NCI-H2171 treated with DMSO at 0.1 percent for 48 hours (cell line): ENCODE data around the gene LRIG2.
"Not testable (repeated sequence)": the region's sequence is repeated elsewhere in the genome, so short reads cannot be mapped to it uniquely, and the experiment has no call there.

Experiments used
- DNase-seq: peaks from one replicate; lab custom pipeline; 2025; lab: John Stamatoyannopoulos, UW

The LRIG2 gene

GRCh38 chr1:113058941-113059706, 13.9 kb upstream of the LRIG2 start:
- DNase-seq, result peak; percentile 38

GRCh38 chr1:113063456-113063855, 9.5 kb upstream of the LRIG2 start:
- DNase-seq, result not testable (repeated sequence)

- no peak for DNase-seq
These were observed 749 bp upstream of the LRIG2 start for GRCh38 chr1:113072141-113072756.

- DNase-seq, result no peak
These were observed 517 bp downstream of the LRIG2 start for GRCh38 chr1:113073479-113073950.

- DNase-seq, result no peak
These were observed 1.2 kb downstream of the LRIG2 start for GRCh38 chr1:113074237-113074636.

GRCh38 chr1:113077978-113078377, 5.0 kb downstream of the LRIG2 start:
- not testable (repeated sequence) for DNase-seq

- DNase-seq, result no peak
These were observed 13.5 kb downstream of the LRIG2 start for GRCh38 chr1:113086541-113086940.

GRCh38 chr1:113088972-113089371, 16.0 kb downstream of the LRIG2 start:
- peak; percentile 47 for DNase-seq

- DNase-seq, result no peak
These were observed 17.1 kb downstream of the LRIG2 start for GRCh38 chr1:113090051-113090450.

GRCh38 chr1:113091988-113092594, 19.1 kb downstream of the LRIG2 start:
- DNase-seq, result no peak

- DNase-seq, result no peak
These were observed 21.5 kb downstream of the LRIG2 start for GRCh38 chr1:113094506-113094905.

GRCh38 chr1:113095790-113096455, 22.9 kb downstream of the LRIG2 start:
- DNase-seq, result no peak

- no peak for DNase-seq
These were observed 23.5 kb downstream of the LRIG2 start for GRCh38 chr1:113096493-113096892.

GRCh38 chr1:113101588-113101987, 28.6 kb downstream of the LRIG2 start:
- no peak for DNase-seq

GRCh38 chr1:113103048-113103447, 30.1 kb downstream of the LRIG2 start:
- no peak for DNase-seq

- DNase-seq, result no peak
These were observed 31.0 kb downstream of the LRIG2 start for GRCh38 chr1:113103977-113104376.

- DNase-seq, result no peak
These were observed 33.9 kb downstream of the LRIG2 start for GRCh38 chr1:113106910-113107309.

- DNase-seq, result no peak
These were observed 37.0 kb downstream of the LRIG2 start for GRCh38 chr1:113109908-113110554.

GRCh38 chr1:113118266-113118665, 45.3 kb downstream of the LRIG2 start:
- DNase-seq, result no peak

- no peak for DNase-seq
These were observed 50.7 kb downstream of the LRIG2 start for GRCh38 chr1:113123737-113124136.

GRCh38 chr1:113124366-113124765, 51.4 kb downstream of the LRIG2 start:
- DNase-seq, result no peak

GRCh38 chr1:113125517-113125916, 52.5 kb downstream of the LRIG2 start:
- no peak for DNase-seq
